IMR-90 (cell line): ENCODE results near the gene MPG.

Source experiments
- BHLHE40 ChIP-seq: fragments of 150-350 bp; IDR thresholded peaks from 2 replicates; pipeline ENCODE4 v1.6.1; 2016; ENCODE audit warnings: mild to moderate bottlenecking, low read depth, low read length
- CEBPB ChIP-seq: IDR thresholded peaks from 2 replicates; pipeline ENCODE4 v1.6.1; 2012; ENCODE audit warnings: low read depth, low read length, improper control_type of control experiment
- FOS ChIP-seq: fragments of 150-350 bp; IDR thresholded peaks from 2 replicates; pipeline ENCODE4 v1.6.1; 2016; ENCODE audit warnings: low read depth, low read length
- MAFK ChIP-seq: IDR thresholded peaks from 2 replicates; pipeline ENCODE4 v1.6.1; 2012; ENCODE audit warnings: low read depth, low read length, improper control_type of control experiment
- MXI1 ChIP-seq: IDR thresholded peaks from 2 replicates; pipeline ENCODE4 v1.6.1; 2012; ENCODE audit warnings: low read depth, mild to moderate bottlenecking, low read length, moderate library complexity, borderline replicate concordance
- POLR2A ChIP-seq: IDR thresholded peaks from 2 replicates; pipeline ENCODE4 v1.6.1; 2012; ENCODE audit warnings: mild to moderate bottlenecking, low read depth, low read length
- RCOR1 ChIP-seq: IDR thresholded peaks from 2 replicates; pipeline ENCODE4 v1.6.1; 2012; ENCODE audit warnings: mild to moderate bottlenecking, low read length, improper control_type of control experiment; ENCODE audit not compliant: insufficient replicate concordance
- RFX5 ChIP-seq: IDR thresholded peaks from 2 replicates; pipeline ENCODE4 v1.8.0; 2012; ENCODE audit warnings: low read depth, mild to moderate bottlenecking, low read length, moderate library complexity
- TF ChIP-seq, protein P1 (sequence below): conservative IDR thresholded peaks from 2 replicates; pipeline ENCODE4 v1.5.1; 2012; ENCODE audit warnings: mild to moderate bottlenecking, low read depth, low read length, improper control_type of control experiment
- TF ChIP-seq, protein P2 (sequence below): fragments of 150-350 bp; IDR thresholded peaks from 2 replicates; pipeline ENCODE4 v1.6.1; 2017; ENCODE audit warnings: mild to moderate bottlenecking, antibody characterized with exemption, low read length, low read depth

DNA sequence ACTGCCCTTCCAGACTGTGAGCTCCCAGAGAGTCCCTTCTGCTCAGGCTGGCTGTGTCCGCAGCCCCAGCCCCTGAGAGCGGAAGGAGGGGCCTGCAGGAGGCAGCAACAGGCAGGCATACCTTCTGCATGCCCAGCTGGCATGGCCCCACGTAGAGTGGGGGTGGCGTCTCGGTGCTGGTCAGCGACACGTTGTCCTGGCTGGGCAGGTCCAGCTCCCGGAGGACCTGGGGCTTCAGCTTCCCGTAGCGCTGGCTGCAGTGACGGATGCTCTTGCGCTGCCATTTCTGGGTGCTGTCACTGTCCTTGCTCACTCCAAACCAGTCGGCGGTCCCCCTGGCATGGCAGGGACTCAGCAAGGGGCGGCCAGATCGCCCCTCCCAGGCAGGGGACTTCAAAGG lies 14.6 kb upstream of the MPG start:
- TF ChIP-seq, protein P1, sequence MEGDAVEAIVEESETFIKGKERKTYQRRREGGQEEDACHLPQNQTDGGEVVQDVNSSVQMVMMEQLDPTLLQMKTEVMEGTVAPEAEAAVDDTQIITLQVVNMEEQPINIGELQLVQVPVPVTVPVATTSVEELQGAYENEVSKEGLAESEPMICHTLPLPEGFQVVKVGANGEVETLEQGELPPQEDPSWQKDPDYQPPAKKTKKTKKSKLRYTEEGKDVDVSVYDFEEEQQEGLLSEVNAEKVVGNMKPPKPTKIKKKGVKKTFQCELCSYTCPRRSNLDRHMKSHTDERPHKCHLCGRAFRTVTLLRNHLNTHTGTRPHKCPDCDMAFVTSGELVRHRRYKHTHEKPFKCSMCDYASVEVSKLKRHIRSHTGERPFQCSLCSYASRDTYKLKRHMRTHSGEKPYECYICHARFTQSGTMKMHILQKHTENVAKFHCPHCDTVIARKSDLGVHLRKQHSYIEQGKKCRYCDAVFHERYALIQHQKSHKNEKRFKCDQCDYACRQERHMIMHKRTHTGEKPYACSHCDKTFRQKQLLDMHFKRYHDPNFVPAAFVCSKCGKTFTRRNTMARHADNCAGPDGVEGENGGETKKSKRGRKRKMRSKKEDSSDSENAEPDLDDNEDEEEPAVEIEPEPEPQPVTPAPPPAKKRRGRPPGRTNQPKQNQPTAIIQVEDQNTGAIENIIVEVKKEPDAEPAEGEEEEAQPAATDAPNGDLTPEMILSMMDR, result no peak
- no peak for TF ChIP-seq POLR2A
- no peak for TF ChIP-seq FOS
- TF ChIP-seq RCOR1, result no peak
- no peak for TF ChIP-seq CEBPB
- no peak for TF ChIP-seq MAFK
- TF ChIP-seq RFX5, result no peak
- TF ChIP-seq, protein P2, sequence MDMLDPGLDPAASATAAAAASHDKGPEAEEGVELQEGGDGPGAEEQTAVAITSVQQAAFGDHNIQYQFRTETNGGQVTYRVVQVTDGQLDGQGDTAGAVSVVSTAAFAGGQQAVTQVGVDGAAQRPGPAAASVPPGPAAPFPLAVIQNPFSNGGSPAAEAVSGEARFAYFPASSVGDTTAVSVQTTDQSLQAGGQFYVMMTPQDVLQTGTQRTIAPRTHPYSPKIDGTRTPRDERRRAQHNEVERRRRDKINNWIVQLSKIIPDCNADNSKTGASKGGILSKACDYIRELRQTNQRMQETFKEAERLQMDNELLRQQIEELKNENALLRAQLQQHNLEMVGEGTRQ, result no peak
- no peak for TF ChIP-seq BHLHE40
- TF ChIP-seq MXI1, result no peak
